Activated CD8-positive, alpha-beta memory T cell treated with anti-CD3 and anti-CD28 coated beads for 48 hours (primary cell): Measurements from ENCODE around the gene SLC25A1.

Experiments
- DNase-seq, 3 experiments: peaks; one replicate each; pipeline ENCODE4 v3.0.0-alpha.2; 2020; ENCODE audit warnings: low read depth in 2 of 3, low spot score in 2 of 3

SLC25A1 gene

DNA sequence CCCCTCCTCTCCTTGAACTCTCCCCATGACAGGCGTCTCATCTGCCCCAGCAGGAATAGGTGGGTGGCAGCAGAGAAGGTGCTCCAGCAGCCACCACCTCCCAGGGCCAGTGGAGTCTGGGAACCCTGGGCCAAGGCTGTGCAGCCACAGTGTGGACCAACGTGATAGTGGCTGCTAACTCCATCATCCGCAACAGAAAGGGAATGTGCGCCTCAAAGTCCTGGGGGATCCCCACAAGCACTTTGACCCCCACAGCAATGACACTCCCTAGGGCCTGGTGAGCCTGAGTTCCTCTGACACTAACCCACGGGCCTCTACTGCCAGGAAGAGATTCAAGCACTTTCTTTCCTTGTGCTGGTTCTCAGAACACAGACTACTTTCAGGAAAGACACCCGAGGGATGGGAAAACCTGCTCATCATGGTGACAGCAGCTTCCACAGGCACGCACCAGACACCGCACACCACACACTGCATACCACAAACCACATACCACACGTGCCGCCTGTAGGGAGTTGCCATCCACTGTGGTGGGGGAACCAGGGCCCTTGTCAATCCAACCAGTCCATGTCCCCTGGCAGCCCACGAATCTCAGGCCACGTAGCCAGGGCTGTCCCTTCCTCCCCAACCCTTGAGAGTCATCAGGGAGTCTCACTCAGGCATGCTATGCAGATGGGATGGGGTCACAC, 3.4 kb upstream of the SLC25A1 start:
- no peak for DNase-seq

DNA sequence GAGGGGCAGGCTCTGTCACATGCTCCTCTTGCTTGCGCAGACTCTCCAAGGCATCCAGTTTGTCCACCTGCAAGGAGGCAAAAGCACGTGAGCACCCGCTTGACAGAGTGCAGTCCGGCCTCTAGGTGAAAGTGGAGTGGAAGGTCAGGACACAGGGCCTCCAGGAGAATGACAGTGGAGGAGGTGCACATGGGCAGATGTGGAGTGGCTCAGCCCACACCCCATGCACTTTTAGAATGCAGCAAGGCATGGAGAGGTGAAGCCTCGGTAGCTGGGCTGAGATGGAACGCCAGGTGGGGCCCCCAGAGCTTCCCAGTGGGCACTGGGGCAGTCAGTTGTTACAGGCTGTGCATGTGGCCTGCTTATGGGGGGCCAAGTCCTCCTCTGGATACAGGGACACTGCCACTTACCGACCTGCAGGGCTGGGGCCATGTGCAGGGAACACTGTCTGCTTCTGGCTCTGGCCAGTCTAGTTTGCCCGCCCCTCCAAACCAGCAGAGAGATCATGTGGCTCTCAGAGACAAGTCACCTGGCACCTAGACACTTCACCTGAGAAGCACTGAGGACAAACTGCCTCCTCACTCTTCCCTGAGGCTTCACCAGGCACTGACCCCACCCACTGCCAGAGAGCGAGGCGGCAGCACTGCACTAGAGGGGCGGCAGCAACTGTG, 2.3 kb upstream of the SLC25A1 start:
- no peak for DNase-seq

DNA sequence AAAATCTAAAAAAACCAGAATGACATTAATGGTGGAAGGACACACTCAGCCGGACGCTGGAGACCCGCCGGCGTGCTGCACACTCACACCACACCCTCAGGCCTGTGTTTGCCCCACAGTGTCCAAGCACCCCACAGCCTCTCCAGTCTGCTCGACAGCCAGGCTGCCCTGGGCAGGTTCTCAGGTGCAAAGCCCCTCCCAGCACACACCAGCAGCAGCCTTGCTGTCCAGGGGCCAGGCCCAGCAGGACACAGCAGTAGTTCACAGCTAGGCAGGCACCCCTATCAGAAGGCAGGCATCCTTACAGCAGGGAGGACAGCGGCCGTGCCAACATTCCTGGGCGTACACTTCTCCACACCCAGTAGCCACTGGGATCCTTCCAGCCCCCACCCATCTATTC, 1.7 kb upstream of the SLC25A1 start:
- no peak for DNase-seq

DNA sequence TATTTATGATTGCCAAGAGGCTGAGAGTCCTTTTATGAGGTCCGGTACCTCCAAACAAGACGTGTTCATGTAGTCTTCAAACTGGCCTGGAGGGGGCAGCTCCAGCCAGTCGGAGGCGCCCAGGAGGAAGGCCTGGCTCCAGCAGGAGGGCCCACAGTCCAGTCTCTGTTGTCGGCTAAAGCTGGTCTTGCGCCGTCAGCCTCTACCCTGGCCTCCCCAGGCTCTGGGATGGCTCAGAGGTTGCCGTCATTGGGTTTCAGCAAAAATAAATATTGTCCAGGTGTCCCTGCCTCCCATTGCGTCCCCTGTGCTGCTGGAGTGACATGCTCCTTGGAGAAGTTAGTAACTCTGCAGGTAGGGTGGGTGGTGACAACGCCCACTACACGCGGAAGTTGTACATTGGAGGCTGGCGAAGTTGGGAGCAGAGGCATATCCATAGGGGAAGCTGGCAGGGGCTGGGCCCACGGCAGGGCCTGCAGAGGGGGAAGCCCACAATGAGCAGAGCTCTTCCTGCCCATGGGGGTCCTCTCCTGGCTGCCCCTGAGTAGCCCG, 1.0 kb upstream of the SLC25A1 start:
- DNase-seq, result no peak

DNA sequence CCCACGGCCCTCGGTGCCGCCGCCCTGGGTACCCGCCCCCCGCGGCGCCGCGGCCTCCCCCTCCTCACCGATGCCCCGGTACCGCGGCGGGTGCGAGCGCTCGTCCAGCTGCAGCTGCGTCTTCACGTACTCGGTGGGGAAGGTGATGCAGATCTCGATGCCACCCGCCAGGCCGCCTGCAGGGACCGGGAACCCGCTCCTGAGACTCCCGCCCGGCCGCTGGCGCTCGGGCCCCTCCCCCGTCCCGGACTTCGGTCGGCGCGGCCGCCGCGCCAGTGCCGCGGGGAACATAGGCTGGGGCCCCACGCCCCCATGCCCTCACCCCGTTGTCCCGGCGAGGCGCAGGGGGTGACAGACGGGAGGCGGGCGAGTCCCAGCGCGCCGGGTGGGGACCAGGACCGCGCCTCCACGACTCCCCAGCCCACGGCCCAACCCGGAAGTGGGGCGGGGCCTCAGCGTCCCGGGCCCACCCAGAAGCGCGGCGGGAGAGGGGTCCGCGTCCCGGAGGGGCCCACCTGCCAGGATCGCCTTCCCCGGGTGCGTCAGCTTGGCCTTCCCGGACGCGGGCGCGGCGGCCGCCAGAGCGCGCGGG, 375 bp downstream of the SLC25A1 start:
- DNase-seq, result no peak

DNA sequence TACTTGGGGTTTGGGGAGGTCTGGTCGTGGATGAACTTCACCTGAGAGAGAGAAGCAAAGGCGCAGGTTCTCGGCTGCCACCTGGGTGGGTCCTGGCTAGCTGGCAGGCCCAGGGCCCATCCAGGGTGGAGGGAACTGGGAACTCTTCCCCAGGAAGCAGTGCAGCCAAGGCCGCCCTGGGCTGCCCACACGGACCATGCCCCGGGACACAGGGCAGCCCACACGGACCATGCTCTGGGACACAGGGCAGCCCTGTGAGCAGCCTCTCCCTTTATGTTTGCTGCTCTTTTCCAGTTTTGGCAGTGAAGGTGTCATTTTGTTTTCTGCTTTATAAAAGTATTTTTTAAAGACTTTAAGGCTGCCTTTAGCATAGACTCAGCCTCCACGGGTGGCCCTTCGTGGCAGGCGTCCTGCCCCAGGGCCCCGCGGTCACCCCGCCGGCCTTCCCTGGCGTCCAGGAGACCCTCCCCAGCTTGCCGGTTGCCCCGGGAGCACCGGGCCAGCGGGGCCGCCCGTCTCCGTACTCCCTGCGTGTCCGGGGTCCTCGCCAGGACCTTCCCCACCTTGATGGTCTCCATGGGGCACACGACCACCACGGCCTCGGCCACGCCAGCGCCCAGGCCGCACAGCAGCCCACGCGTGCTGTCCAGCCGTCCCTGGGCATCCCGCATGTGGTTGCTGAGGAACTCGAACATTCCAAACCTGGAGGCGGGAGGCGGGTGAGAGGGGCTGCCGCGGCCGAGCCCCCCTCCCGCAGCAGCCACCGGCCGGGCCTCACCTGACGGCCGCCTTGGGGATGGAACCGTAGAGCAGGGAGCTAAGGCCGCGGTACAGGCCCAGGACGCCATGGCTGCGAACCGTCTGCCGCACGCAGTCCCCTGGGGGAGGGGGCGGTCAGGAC, 1.1 kb downstream of the SLC25A1 start:
- no peak for DNase-seq

DNA sequence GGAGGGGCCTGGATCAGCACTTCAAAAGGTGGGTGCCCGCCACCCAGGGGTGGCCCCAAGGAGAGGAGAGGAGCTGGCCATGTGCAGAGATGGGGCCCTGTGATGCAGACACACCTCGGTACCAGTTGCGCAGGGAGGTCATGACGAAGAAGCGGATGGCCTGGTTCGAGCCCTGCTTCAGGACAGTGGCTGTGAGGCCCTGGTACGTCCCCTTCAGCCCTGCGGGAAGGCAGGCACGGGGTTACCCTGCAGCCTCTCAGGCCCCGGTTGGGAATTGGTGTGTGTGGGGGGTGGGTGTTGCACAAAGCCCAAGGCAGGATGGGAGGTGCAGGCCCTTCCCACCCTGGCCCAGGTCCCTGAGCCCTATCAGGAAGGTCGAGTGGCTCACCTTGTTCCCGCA, 1.8 kb downstream of the SLC25A1 start:
- no peak for DNase-seq

DNA sequence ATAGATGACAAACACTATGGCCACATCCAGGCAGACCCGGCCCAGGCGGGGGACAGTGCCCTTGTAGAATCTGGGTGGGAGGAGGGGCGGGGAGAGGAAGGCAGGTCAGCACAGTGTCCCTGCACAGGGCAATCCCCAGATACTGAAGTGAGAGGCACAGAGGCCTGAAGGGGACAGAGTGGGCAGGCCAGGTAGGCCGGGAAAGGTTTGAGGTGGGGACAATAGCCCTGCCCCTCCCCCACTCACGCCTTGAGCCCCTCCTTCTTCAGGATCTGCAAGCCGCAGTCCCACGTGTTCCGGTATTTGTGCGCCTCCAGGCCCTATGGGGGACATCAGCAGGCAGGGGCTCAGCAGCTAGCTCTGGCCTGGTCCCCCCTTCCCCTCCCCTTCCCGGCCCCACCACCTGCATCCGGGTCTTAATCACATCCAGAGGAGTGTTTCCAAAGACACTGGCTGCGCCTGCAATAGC, 2.3 kb downstream of the SLC25A1 start:
- no peak for DNase-seq

DNA sequence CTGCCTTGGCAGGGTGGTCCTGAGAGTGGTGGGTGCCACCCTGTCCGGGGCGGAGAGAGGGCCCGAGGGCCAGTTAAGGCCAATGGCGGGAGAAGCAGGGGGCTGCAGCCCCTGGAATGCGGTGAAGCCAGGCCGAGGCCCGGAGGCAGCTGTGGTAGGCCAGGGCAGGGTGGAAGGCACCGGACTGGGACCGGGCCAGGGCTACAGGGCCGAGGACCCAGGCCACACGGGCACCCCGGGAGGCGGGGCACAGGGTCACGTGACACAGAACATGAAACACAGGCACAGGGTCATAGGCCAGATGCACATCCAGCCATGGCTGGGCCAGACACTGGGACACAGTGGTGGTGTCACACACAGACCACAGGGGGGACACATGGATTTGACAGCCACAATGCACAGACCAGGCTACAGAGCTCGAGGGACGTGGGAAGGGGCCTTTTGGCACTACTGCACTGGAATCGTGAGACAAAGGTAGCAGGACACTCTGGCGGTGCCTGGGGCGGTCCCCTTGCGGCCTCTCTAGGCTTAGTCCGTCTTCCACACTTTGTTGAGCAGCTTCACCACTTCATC, 2.8 kb downstream of the SLC25A1 start:
- no peak for DNase-seq

DNA sequence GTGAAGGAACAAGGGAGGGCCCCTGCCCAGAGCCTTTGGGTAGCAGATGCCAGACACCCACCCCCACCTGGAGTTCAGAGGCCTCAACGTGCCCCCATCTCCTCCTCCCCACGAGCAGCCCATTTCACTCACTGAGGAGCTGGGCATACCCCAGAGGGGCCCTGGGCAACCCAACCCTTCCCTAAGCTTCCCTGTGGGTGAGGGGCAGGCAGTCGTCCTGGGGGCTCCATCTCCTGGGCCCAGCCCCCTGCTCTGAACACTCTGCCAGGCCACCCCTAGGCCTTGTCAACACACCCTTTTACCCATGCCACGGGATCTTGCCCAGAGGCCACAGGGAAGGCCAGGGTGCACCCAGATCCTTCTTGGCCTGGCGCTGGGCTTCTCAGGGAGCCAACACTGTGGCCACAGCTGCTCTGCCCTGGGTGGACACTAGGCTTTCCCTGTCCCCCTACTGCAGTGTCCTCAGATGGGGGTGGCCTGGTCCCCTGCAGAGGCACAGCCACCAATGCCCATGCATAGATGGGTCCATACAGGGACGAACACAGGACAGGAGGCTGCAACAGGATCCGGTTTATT, 3.4 kb downstream of the SLC25A1 start:
- no peak for DNase-seq

DNA sequence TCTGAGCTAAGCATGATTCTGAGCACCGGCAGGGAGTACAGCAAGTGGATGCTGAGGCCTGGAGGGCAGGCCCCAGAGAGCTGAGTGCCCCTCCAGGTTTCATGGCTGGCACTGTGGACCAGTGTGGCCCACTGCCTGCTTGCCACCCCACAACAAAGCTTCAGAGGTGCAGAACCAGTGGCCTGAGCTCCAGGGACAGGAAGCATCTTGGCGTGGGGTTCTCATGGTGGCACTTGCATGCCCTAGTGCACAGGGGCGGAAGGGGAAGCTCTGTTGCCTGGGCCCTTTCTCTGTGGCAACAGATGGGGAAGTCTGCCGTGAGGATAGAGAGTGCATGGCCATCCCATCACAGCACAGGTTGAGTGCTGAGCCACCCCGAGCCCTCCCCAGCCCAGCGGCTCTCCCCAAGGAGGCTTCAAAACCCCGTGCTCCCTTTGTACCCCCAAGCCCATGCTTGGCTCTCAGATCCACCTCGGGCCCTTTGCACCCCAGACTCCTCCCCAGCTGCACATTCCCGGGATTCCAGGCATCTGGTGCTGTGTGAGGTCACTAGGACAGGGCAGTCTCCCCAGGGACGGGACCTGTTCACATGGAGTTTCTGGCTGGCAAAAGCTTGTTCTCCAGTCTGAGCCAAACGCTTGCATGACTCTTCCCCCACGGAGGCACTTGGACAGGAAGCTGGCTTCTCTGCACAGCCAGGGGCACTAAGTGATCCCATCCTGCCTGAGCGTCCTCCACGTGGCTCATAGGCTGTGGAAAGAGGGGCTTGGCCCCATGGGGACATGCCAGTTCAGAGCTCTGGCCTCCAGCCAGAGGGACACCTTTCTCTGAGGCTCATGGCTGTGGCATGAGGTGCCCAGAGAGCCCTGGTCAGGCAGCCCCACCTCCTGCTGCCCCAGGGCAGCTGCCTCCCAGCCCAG, 4.2 kb downstream of the SLC25A1 start:
- no peak for DNase-seq

DNA sequence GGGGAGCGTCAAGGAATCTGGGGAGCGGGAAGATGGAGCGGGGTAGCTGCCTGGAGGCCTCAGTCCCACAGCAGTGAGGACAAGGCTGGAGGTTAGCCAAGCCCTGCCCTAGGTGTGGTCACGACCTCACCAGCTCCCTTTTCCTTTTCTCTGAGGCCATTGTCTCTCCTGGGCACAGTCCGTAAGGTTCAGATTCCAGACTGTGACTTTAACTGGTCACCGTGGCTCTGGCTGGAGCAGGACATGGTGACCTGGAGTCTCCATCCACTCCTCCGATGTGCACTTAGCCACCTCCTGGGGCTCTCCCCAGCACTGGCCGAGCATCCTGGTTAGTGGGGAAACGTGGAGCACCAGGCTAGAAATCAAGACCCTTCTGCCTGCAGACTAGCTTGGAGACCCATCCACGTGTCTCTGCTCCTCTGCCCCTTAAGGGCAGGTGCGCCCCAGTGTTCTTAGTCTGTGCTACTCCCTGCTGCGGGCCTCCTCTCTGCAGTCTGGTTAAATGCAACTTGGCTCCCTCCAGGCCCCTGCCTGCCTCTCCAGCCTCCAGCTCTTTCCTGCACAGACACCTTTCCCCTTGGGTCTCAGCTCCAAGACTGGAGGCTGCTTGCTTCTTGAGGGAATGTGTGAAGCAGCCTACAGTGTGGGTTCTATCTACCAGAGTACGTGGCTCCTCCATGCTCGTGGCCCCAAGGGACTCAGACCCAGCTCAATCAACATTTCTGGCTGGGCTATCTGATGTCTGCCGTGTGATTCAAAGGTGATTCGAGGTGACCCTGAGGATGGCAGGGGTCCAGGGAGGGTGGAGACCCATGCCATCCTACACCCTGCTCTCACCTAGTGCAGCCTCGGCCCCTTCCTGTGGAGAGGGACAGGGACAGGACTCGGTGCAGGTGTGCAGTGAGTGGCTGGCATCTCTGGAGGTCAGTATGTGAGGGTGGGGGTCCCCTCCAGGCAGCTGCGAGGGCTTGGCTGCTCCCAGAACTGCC, 5.2 kb downstream of the SLC25A1 start:
- DNase-seq, result no peak

DNA sequence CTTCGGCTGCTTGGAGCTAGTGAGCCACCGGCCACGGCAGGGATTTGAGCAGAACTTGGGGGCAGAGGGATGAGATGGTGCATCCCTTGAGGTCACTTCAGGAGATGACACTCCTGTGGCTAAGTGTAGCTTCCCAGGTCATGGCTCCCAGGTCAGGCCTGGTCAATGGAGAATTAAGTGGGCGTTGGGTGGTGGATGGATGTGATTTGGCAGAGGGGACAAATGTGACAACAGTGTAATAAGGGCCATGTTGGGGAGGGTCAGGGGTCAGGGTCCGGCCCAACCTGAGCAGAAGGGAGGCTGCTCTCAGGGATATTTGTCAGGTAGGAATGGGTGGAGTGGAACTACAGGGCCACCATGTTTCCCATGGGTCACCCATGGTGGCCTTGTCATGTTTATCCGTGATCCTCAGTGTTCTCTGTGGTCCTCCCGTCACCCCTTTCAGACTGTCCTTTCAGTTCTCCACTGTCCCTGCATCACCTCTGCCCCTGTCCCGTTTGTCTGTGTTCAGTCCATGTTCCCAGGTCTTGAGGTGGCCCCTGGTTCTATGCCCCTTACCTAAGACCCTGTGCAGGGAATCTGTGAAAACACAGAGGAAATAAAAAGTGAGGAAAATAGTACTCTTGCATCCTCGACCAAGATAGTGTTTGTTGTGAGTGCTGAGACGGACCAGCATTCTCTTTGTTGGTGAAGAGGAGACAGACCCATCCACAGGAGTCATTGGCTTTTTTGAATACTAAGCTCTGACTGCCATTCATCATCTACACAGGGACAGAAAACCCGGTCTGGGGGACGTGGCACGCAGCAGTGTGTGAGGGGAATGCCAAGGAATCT, 6.1 kb downstream of the SLC25A1 start:
- DNase-seq, result no peak

DNA sequence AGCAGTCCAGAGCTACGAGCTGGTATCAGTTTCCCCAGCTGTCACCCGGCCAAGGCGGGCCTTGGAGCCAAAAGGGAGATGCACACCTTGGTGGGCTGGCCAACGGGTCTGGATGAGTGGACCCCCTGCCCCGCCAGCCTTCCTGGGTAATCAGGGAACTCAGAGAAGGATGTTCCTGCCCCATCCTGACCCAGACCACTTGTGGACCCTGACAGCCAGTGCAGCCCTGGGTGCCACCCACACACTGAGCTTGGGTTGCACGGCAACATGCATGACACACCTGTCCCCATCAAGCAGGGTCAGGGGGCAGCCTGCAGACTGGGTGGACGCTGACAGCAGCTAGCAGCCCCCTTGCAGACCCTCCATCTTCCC, 8.6 kb downstream of the SLC25A1 start:
- no peak for DNase-seq

DNA sequence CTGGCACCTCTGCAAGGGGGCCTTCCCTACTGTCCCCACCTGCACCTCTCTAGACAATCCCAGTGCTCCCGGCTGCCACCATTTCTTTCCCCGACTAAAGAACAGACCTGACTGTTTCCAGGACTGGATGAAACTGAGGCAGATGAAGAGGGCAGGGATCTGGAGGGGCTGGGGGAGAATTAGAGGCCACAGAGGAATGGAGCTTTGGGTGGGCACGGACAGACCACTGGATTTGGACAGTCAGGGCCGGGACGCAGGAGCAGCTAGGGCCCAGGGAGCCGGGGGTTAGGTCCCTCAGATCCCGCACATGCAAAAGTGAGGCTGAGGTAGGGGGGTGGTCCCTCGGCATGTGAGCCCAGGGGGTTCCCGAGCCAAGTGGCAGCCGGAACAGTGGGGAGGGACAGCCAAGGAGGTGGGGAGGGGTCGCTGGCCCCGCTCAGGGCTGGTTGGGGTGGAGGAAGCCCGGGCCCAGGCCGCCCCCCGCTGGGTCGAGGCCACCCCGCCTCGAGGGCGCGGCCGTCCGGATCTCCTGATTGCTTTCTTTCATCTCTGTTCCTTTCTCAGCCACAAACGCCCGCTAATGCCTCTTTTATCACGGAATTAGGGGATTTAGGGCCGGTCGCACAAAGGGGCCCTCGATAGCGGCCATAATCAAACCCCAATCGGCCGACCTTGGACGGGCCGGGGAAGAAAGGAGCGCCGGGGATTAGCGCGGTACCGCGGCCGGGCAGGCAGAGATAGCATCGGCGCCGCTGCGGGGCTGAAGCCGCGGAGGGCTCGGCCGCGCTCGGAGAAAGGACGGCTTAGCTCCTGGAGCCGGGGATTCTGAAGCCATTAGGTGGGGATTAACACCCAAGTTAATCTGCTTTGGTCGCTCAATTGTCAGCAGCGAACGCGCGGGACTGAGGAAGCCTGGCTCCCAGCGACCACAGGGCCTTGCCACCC, 9.3 kb downstream of the SLC25A1 start:
- DNase-seq, result no peak
